ENCODE results near the gene KLF6. TPM values are rescaled to one million over a fixed set of nuclear protein-coding genes. Genes with fewer than 3 reads are reported as not detected.

Gene KLF6
- total and polyA plus RNA-seq, 9 of the 15 experiments (the other 6 are each of a cell fraction or from before 2014, with no cell fraction given), result 3.2 to 23.9 (median 8.0) TPM

DNA sequence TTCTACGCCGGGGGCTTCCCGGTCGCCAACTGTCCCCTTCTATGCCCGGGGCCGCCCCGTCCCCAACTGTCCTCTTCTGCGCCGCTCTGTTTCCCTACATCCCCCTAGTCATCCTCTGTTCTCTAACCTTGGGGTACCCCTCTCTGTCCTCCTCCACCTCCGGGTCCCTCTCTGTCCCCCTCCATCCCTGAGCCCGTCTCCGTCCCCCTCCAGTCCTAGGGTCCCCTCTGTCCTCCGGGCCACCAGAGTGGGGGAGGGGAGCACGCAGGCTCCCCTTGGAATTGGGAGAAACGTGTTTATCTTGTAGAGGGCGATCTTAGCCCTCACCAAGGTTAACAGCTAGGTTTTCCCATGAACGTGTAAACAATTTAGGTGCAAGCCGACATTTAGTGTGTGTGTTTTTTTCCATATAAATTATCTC lies 852 bp upstream of the KLF6 start (continued):
- TF ChIP-seq ZNF76 (CRISPR knock-in tag; IDR thresholded peaks at IDR 0.05; ENCODE audit: borderline replicate concordance) (no peak), XRCC4 (IDR thresholded peaks at IDR 0.05; ENCODE audit: extremely low read depth, insufficient read depth, insufficient read length) (no peak), SP1 (CRISPR knock-in tag; IDR thresholded peaks at IDR 0.05) (0 out of 2 replicates have a peak, but pooled peaks have one; percentile 8), GATAD2A (IDR thresholded peaks at IDR 0.05) (peak; percentile 68; the same call in 1 of the 2 replicates), TBP (optimal IDR thresholded peaks at IDR 0.05; ENCODE audit: low read depth, low read length) (no peak), NELFE (IDR thresholded peaks at IDR 0.05; ENCODE audit: insufficient read depth, insufficient read length) (no peak), MYC (IDR thresholded peaks at IDR 0.05; ENCODE audit: low read depth, low read length) (peak; percentile 42; the same call in 1 of the 2 replicates), MYC (CRISPR knock-in tag; IDR thresholded peaks at IDR 0.05; ENCODE audit: borderline replicate concordance, low read depth) (no peak), ZZZ3 (IDR thresholded peaks at IDR 0.05) (no peak), SMARCA4 (IDR thresholded peaks at IDR 0.05) (peak; percentile 22; the same call in 1 of the 2 replicates), ESRRA (IDR thresholded peaks at IDR 0.05; ENCODE audit: borderline replicate concordance, low read depth) (peak; percentile 25; the same call in 1 of the 2 replicates), ZNF551 (CRISPR knock-in tag; IDR thresholded peaks at IDR 0.05) (no peak), NFATC3 (IDR thresholded peaks at IDR 0.05) (0 out of 2 replicates have a peak, but pooled peaks have one; percentile 50), HDAC1 (IDR thresholded peaks at IDR 0.05) (peak in 1 of 2 experiments; percentile 69; a peak in 2 of 4 replicates)
- TF ChIP-seq, protein P1, sequence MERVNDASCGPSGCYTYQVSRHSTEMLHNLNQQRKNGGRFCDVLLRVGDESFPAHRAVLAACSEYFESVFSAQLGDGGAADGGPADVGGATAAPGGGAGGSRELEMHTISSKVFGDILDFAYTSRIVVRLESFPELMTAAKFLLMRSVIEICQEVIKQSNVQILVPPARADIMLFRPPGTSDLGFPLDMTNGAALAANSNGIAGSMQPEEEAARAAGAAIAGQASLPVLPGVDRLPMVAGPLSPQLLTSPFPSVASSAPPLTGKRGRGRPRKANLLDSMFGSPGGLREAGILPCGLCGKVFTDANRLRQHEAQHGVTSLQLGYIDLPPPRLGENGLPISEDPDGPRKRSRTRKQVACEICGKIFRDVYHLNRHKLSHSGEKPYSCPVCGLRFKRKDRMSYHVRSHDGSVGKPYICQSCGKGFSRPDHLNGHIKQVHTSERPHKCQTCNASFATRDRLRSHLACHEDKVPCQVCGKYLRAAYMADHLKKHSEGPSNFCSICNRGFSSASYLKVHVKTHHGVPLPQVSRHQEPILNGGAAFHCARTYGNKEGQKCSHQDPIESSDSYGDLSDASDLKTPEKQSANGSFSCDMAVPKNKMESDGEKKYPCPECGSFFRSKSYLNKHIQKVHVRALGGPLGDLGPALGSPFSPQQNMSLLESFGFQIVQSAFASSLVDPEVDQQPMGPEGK (CRISPR knock-in tag; IDR thresholded peaks at IDR 0.05; ENCODE audit: borderline replicate concordance), result 0 out of 2 replicates have a peak, but pooled peaks have one; percentile 60
- TF ChIP-seq, protein P2, sequence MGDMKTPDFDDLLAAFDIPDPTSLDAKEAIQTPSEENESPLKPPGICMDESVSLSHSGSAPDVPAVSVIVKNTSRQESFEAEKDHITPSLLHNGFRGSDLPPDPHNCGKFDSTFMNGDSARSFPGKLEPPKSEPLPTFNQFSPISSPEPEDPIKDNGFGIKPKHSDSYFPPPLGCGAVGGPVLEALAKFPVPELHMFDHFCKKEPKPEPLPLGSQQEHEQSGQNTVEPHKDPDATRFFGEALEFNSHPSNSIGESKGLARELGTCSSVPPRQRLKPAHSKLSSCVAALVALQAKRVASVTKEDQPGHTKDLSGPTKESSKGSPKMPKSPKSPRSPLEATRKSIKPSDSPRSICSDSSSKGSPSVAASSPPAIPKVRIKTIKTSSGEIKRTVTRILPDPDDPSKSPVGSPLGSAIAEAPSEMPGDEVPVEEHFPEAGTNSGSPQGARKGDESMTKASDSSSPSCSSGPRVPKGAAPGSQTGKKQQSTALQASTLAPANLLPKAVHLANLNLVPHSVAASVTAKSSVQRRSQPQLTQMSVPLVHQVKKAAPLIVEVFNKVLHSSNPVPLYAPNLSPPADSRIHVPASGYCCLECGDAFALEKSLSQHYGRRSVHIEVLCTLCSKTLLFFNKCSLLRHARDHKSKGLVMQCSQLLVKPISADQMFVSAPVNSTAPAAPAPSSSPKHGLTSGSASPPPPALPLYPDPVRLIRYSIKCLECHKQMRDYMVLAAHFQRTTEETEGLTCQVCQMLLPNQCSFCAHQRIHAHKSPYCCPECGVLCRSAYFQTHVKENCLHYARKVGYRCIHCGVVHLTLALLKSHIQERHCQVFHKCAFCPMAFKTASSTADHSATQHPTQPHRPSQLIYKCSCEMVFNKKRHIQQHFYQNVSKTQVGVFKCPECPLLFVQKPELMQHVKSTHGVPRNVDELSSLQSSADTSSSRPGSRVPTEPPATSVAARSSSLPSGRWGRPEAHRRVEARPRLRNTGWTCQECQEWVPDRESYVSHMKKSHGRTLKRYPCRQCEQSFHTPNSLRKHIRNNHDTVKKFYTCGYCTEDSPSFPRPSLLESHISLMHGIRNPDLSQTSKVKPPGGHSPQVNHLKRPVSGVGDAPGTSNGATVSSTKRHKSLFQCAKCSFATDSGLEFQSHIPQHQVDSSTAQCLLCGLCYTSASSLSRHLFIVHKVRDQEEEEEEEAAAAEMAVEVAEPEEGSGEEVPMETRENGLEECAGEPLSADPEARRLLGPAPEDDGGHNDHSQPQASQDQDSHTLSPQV (IDR thresholded peaks at IDR 0.05), result no peak
- TF ChIP-seq, protein P3, sequence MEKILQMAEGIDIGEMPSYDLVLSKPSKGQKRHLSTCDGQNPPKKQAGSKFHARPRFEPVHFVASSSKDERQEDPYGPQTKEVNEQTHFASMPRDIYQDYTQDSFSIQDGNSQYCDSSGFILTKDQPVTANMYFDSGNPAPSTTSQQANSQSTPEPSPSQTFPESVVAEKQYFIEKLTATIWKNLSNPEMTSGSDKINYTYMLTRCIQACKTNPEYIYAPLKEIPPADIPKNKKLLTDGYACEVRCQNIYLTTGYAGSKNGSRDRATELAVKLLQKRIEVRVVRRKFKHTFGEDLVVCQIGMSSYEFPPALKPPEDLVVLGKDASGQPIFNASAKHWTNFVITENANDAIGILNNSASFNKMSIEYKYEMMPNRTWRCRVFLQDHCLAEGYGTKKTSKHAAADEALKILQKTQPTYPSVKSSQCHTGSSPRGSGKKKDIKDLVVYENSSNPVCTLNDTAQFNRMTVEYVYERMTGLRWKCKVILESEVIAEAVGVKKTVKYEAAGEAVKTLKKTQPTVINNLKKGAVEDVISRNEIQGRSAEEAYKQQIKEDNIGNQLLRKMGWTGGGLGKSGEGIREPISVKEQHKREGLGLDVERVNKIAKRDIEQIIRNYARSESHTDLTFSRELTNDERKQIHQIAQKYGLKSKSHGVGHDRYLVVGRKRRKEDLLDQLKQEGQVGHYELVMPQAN (IDR thresholded peaks at IDR 0.05; ENCODE audit: borderline replicate concordance), result peak; percentile 92
- TF ChIP-seq, protein P4, sequence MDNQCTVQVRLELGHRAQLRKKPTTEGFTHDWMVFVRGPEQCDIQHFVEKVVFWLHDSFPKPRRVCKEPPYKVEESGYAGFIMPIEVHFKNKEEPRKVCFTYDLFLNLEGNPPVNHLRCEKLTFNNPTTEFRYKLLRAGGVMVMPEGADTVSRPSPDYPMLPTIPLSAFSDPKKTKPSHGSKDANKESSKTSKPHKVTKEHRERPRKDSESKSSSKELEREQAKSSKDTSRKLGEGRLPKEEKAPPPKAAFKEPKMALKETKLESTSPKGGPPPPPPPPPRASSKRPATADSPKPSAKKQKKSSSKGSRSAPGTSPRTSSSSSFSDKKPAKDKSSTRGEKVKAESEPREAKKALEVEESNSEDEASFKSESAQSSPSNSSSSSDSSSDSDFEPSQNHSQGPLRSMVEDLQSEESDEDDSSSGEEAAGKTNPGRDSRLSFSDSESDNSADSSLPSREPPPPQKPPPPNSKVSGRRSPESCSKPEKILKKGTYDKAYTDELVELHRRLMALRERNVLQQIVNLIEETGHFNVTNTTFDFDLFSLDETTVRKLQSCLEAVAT (IDR thresholded peaks at IDR 0.05), result peak; percentile 98 to 99

Measured in K562 (cell line).